Hematopoietic multipotent progenitor cell treated with erythropoietin and hydrocortisone succinate and interleukin-3 and kit ligand, for 4 days (in vitro differentiated cells): ENCODE data around the gene SYT5.
A peak's percentile ranks its signal among the peaks of the same experiment; 100 is the strongest.
"Not testable (repeated sequence)": the region's sequence is repeated elsewhere in the genome, so short reads cannot be mapped to it uniquely, and the experiment has no call there.

Experiments used
- DNase-seq: peaks from one replicate; pipeline ENCODE4 v3.0.0-alpha.2; 2015

Gene SYT5

DNA sequence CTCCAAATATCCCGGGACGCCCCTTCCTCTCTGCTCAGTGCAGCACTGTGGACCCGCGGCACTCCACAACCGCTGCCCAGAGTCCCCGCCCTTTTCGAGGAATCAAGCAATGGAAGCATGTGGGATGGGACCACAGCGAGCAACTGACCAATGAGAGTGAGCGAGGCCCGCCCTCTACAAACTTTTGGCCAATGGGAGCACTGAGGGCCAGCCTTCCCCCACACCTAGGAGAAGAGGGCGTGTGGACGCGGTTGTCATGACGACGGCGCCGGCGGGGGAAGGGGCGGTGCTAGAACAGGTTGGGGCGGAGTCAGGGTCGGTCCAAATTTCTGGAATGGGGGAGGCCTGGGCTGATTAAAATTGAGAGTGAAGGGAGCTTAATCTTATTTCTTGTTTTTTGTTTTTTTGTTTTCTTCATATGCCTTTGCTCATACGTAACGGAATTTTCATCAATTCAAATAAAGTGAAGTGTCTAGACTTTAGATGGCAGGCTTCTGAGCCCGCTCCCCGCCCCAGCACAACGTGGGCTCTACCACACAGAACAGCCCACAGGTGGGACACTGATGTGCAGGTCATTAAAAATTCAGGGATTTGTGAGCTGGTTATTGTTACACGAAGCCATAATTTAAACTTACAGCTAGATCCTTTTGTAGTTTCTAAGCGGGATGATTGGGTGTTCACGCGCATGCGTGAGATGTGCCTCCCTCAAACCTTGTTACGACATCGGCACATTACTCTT is 13.4 kb downstream of the SYT5 start, which contains the start of gene DNAAF3:
Gene DNAAF3 (minus strand): TSS at position 84 of the 739 bp plus-strand sequence. CDS start 200 bp downstream, outside the sequence.
- DNase-seq: peak; percentile 98

DNA sequence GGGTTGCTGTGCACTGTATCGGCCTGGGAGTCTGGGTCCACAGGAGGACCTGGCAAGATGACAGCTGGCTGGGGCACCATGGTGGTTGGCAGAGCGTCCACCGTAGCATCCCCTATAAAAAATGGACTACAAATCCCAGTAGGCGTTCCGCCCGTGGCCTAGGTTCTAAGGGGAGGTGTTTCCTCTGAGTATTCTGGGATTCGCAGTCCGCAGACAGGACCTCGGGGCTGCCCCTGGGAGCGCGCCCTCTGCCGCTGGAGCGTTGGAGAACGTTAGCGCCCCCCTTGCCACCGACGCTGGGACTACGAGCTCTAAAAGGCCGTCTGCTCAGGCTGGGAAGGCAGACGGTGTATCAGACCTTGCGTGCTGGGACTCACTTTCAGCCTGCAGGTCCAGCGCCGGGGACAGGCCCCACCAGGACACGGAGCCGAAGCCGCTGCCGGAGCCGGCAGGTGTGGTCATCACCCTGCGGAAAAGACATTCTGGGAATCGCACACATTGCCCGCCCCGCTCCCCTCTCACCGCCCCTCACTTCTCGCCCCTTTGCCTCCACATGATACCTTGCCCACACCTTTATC is 14.0 kb downstream of the SYT5 start:
- DNase-seq: peak; percentile 94

DNA sequence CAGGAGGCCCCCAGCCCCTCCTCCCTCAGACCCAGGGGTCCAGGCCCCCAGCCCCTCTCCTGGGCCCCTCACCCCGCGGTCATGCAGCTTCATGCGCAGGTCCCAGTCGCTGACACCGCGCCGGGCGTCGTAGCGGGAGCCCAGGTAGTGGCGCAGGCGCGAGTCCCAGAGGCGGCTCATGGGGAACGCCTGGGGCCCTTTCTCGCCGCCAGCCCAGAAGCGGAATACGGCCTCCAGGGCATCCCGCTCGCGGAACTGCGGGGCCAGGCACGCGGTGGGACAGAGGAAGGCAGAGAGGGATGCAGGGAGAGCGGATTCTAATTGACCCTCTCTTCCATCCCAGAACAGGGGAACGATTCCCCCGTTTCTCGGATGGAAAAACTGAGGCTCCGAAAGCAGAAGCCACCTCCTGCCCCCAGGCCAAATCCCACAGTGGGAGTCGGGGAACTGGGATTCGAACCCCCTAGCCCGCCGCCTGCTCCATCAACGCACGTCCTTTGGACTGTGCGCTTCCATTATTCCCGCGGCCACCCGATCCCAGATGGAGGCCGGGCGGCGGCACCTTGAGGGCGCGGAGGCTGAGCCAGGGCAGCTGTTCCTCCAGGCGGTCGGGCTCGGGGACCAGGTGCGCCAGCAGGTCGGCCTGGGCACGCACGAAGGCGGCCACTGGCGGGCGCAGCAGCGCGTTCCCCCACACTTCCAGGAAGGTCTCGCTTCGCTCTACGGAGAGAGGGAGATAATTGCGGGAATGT is 18.3 kb downstream of the SYT5 start:
- no peak for DNase-seq

DNA sequence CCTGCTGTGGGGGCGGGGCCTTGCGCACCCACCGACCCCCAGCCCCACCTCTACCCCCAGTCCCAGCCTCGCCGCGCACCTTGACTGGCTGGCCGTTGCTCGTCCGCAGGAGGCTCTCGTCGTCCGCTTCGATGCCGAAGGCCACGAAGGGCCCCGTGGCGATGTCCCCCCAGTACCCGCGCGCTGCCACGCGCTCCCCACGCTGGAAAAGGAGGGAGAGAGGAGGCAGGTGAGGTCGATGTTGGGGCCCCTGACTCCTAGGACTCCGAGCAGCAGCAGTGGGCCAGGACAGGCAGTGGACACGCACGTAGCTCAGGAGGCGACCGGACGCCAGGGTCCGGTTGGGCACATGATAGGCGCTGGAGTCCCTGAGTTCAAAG is 19.1 kb downstream of the SYT5 start:
- DNase-seq: no peak

DNA sequence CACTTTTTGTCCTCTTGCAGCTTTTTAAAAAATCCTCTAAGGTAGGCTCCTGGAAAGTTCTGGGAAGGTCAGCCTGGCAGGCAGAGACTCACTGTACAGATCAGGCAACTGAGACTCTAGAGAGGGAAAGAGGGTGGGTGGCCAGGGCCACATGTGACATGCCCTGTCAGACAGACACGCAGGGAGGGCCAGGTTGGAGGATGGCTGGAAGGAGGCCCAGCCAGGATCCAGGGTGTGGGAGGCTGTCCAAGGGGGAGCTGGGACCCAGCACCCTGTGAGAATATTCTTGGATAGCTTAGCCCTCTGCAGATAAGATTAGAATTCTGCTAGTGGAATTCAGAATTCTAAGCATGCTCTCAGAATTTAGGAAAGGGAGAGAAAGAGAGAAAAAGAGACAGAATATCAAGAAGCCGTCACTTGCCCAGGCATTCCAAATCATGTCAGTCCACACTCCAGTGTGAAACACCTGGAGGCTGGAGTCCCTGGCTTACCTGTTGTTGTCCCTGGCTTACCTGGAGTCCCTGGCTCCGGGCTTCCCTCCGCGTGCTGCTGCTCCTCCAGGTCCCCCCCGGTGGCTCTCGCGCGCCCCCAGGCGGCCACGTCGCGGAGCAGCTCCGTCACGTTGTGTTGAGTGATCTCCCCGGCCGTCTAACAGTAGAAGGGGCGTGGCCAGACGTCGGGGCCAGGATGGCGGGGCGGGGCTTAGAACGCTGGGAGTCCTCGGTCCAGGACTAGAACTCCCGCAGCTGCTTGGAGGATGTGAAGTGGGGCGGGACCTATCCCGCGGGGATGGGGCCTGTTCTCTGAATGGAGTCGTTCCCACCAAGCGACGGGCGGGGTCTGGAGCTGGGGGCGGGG is 19.7 kb downstream of the SYT5 start:
- peak; percentile 97 for DNase-seq

DNA sequence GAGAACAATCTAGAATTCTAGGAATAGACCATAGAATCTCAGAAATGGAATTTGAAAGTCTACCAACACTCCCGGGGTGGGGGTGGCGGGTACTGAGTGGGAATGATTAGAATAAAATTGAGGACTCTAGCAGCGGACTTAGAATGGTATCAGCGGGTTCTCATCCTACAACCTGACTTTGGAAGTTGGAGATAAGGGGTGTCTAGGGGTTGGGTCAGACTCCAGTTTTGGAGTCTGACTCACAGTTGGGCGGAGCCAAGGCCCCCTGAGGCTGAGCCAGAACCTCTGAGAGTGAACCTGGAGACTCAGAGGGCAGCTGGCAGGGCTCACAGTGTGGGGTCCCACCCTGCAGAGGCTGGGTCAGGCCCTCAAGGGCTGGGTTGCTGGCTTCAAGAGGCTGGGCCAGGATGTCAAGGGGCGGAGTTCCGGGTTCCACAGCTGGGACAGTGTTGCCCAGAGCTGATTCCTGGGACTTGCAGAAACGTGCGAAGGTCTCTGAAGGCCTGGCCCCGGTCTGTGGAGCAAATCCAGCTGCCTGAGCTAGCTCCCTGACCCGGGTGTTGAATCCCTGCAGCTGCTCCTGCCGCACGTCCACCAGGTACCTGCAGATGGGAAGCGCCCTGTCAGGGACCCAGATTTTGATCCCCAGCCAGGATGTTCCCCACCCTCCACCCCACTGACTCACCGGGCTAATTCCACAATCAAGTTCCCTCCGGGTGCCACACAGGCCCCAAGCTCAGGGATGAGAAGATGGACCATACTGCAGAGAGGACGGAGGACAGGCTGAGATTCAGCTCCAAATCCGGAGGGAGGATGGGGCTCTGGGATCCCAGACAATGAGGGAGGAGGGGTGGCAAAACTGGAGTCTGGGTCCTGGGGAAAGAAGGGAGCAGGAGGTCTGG is 21.0 kb downstream of the SYT5 start:
- peak; percentile 94 for DNase-seq

DNA sequence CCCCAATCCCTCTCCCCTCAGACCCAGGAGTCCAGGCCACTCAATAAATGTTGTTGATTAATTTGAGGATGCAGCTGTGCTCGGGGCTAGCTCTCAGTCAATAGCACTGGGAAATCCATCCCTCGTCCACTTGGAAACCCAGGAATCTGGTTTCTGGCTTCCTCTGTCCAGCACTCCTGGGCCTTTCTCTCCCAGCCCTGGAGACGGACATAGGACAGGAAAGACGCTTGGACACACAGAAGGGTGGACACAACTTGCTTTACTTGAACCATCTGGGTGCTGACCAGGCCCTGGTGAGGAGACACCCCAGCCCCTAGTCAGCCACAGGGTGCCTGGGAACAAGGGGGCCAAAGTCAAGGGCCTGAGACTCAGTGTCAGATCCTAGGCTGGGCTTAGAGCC is 21.7 kb downstream of the SYT5 start:
- DNase-seq: no peak

DNA sequence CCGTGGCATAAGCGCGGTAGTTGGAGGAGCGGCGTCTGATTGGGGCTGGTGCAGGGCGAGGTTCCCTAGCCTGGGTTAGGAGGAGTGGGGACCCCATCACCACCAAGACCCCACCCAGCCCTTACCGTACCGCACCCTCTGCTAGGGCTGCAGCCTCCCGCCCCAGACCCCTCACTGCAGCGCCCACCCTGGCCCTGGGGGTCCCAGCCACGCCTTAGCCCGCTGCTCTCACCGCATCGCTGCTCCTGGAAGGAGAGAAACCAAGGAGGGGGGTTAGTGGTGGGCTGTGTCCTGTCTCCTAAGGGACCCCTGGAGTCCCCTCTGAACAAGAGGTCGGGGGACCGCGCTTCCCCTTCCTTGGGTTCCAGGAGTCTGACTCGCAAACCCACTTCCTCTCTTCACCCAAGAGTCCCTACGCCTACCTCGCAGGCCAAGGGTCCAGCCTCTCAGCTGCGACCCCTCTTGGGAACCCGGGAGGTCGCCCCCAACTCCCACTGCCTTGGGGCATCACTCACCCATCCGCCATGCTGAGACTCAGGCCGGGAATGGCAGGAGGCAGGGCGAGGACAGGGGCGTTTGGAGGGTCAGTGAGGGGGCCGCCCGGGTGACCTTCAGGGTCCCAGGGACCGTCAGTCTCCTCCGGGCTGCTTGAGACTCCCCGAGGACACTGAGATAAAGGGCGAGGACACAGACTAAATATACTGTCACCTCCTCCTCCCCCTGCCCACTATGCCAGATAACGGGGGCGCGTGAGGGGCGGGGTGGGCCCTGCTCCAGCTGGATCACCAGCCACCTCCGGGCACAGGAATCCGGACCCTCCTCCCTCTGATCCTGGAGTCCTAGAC is 22.8 kb downstream of the SYT5 start, which contains the start of gene TNNI3:
Gene TNNI3 (minus strand): TSS at position 669 of the 845 bp plus-strand sequence. CDS start 143 bp downstream, at position 526.
- DNase-seq: no peak

DNA sequence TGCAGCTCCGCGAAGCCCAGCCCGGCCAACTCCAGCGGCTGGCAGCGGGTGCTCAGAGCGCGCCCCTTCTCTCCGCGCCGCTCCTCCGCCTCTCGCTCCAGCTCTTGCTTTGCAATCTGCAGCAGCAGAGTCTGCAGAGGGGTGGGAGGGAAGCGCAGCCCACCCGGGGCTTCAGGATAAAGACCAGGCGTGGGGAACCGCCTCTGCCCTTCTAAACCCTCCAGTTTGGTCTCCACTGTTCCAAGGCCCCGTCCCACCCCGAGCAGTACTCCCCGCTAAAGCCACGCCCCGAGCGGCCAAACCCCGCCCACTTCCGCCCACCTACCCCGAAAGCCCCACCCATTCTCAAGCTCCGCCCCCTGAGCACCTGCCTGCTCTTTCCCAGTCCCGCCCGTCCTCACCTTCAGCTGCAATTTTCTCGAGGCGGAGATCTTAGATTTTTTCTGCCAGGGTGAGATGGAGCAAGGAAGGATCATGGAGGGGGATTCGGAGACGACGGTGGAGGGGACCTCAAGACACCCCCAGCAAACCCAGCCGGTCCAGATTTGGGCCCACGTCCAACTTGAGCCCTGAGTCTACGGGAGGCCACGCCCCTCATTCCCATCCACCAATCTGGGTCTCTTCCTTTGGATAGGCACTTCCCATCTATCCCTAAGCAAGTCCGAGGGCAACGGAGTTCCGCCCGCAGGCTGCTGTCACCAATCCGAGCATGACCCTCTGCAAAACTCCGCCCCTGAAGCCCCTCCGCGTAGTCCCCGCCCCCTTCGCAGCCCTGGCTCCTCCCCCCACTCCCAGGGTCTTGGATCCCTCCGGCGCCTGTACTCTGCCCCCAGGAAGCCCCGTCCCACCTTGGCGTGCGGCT is 23.7 kb downstream of the SYT5 start:
- DNase-seq: peak; percentile 36

DNA sequence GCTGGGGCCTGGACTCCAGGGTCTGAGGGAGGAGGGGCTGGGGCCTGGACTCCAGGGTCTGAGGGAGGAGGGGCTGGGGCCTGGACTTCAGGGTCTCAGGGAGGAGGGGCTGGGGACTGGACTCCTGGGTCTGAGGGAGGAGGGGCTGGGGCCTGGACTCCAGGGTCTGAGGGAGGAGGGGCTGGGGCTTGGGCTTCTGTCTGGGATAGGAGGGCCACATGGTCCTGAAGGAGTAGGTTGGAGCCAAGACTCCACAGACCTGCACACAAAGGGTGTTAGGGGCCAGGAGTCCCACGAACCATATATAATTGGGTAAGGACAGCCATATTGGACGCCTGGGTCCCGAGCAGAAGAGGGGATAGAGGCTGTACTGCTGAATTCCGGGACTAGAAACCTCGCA is 24.3 kb downstream of the SYT5 start:
- DNase-seq: not testable (repeated sequence)

DNA sequence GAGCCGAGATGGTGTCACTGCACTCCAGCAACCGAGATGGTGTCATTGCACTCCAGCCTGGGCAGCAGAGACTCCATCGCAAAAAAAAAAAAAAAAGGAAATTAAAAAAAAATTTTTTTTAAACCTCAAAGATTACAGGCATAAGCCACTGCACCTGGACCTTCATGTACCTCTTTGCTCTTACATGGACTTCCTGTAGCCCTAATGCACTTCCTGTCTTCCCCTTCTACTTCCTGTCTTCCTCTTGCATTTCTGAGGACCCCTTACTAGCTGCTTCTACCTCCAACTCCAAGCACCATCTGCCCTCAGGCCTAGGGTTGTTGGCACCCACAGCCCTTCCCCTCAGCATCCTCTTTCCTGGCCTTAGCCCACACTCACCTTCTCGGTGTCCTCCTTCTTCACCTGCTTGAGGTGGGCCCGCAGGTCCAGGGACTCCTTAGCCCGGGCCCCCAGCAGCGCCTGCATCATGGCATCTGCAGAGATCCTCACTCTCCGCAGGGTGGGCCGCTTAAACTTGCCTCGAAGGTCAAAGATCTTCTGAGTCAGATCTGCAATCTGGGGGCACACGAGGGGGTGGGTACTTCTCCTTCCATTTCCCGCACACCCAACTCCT is 26.3 kb downstream of the SYT5 start:
- DNase-seq: no peak

DNA sequence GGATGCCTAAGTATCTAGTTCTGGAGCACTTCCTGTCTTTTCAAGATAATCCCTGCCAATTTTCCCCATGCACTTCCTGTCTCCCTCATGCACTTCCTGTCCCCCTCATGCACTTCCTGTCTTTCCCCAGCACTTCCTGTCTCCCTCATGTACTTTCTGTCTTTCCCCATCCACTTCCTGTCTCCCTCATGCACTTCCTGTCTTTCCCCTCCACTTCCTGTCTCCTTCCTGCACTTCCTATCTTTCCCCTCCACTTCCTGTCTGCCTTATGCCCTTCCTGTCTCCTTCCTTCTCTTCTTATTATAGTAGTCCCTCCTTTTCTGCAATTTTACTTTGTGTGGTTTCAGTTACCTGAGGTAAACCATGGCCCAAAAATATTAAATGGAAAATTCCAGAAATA is 28.1 kb downstream of the SYT5 start:
- DNase-seq: no peak

DNA sequence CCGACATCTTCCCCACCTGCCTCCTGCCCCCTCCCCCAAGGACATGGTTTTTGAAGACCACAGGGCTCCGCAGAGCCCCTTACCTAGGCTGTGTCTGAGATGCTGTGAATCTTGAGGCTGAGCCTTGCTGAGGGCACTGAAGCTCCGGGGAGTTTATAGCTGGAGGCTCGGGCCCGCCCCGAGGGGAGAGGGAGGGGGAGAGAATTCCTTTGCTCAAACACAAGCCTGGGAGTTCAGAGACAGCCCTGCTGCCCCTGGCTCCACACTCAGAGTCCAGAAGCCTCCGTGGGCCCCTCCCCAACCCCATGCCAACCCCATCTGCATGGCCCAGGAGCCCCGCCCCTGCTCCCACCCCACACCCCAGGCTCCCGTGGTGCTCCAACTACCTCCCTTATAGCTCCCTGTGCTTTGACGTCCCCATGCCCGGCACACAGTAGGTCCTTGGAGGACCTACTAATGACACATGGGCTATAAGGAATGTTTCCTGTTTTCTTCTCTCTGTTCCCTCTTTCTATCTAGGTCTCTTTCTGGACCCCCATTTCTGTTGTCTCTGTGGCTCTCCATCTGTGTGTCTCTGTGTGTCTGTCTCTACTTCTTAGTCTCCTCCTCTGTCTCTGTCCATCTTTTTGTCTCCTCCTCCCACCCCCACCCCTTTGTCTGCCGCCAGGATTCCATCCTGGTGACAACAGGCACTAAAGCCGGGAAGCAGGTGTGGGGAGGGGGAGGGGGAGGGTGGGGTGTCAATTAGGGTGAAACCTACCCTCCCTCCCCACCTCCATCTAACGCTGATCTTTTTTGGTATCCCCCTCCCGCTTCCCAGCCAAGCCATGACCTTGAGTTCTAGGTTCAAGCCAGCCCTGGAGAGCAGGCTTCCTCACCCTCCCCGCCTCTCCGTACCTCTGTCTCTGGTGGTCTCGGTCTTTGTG is 30.7 kb downstream of the SYT5 start, which contains the start of gene TNNT1:
Gene TNNT1 (minus strand): TSS at position 129 of the 926 bp plus-strand sequence. CDS start 2,049 bp downstream, outside the sequence.
- DNase-seq: no peak

DNA sequence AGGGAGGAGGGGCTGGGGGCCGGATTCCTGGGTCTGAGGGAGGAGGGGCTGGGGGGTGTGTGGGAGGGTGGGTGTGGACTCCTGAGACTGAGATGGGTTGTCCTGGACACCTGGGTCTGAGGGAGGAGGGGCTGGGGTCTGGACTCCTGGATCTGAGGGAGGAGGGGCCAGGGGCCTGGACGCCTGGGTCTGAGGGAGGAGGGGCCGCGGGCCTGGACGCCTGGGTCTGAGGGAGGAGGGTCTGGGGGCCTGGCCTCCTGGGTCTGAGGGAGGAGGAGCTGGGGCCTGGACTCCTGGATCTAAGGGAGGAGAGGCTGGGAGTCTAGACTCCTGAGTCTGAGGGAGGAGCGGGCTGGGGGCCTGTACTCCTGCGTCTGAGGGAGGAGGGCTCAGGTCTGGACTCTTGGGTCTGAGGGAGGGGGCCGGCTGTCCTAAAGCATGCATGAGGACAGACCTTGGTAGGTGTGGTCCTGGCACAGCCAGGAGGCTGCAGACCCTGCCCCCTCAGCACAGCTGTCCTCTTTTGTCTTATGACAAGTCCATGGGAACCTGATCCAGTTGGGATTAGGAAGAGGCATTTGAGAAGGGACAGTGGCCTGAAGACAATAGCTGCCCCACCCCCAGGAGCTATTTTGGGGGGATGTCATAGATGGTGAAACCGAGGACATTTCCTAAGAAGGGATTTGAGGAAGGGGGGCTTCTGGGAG is 32.4 kb downstream of the SYT5 start:
- DNase-seq: no peak

DNA sequence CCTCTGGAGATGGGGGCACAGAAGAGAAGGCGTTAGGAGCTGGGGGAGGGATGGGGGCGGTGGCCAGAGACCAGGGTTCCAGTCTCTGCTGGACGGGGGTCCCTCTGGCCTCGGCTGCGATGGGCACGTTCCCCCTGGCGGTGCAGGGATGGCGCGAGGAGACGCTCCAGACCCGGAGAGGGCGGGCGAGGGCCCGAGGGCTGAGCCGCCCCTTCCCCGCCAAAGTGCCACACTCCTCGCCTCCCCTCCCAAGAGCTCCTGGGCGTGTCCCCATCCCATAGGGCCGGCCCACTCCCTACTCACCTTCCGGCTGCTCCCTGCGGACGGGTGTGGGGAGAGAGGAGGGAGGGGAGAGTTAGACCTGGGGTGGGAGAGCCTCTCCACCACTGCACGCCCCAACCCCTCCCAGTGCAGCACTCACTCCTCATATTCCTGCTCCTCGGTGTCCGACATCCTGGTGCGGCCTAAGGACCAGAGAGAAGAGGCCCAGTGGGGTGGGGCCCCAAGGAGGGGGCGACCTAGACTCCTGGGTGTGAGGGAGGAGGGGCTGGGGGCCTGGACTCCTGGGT is 33.3 kb downstream of the SYT5 start:
- no peak for DNase-seq

DNA sequence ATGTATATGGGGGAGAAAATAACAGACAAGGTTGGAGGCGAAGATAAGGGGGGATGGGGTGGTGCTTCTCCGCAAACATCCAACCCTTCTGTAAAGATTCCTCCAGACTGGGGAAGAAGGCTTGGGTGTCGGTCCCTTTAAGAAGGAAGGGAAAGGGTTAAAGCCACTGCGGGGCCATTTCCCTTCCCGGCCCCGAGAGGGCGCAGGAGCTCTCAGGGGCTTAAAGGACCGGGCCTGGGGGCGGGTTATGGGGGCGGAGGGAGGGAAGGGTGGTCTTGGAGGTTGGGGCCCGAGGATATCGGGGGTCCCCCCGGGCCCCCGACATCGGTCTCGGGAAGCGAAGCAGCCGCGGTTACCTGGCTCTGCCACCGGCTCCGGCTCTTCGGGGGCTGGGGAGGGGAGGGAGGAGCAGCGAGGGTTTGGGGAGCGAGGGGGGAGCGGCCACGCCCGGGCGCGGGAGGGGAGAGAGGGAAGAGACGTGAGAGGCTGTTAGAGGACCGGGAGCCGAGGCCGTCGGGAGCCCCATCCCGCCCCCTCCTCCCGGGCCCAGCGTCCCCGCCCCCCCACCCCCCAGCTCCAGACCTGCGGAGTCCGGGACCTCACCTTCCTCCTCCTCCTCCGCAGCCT is 33.9 kb downstream of the SYT5 start:
- DNase-seq: peak; percentile 83
